HEK293 (cell line): ENCODE measurements around the gene TPI1.

Experiments
- HIC1 ChIP-seq: fragments of 450-650 bp; formaldehyde crosslinking; IDR thresholded peaks from 2 replicates; pipeline ENCODE4 v1.5.1; 2016; ENCODE audit warnings: missing biosample characterization, missing genetic modification characterization
- KLF10 ChIP-seq: fragments of 450-650 bp; IDR thresholded peaks from 2 replicates; pipeline ENCODE4 v1.5.1; 2018; ENCODE audit warnings: missing biosample characterization, mild to moderate bottlenecking, missing genetic modification characterization
- KLF7 ChIP-seq: fragments of 450-650 bp; formaldehyde crosslinking; IDR thresholded peaks from 2 replicates; pipeline ENCODE4 v1.5.1; 2016; ENCODE audit warnings: missing biosample characterization, missing genetic modification characterization, borderline replicate concordance
- PRDM1 ChIP-seq: fragments of 450-650 bp; formaldehyde crosslinking; IDR thresholded peaks from 2 replicates; pipeline ENCODE4; 2016; ENCODE audit warnings: missing biosample characterization, missing genetic modification characterization
- RBAK ChIP-seq: fragments of 450-650 bp; formaldehyde crosslinking; IDR thresholded peaks from 2 replicates; pipeline ENCODE4 v1.5.1; 2016; ENCODE audit warnings: missing biosample characterization, missing genetic modification characterization
- REPIN1 ChIP-seq: fragments of 450-650 bp; formaldehyde crosslinking; IDR thresholded peaks from 2 replicates; pipeline ENCODE4 v1.5.1; 2017; ENCODE audit warnings: missing biosample characterization, missing genetic modification characterization, low read depth
- SALL2 ChIP-seq: fragments of 450-650 bp; formaldehyde crosslinking; IDR thresholded peaks from 2 replicates; pipeline ENCODE4 v1.5.0; 2017; ENCODE audit warnings: missing biosample characterization, mild to moderate bottlenecking, missing genetic modification characterization, borderline replicate concordance
- SP3 ChIP-seq: fragments of 450-650 bp; formaldehyde crosslinking; IDR thresholded peaks from 2 replicates; pipeline ENCODE4 v1.5.1; 2016; ENCODE audit warnings: missing biosample characterization, missing genetic modification characterization
- SP7 ChIP-seq: fragments of 450-650 bp; formaldehyde crosslinking; IDR thresholded peaks from 2 replicates; pipeline ENCODE4 v1.5.1; 2016; ENCODE audit warnings: missing biosample characterization, missing genetic modification characterization
- TRIM28 ChIP-seq: IDR thresholded peaks from 2 replicates; pipeline ENCODE4 v1.6.1; 2011; ENCODE audit warnings: low read length, control low read depth, borderline replicate concordance
- WT1 ChIP-seq: fragments of 450-650 bp; formaldehyde crosslinking; IDR thresholded peaks from 2 replicates; pipeline ENCODE4 v1.5.1; 2016; ENCODE audit warnings: missing biosample characterization, missing genetic modification characterization
- YY1 ChIP-seq: fragments of 450-650 bp; formaldehyde crosslinking; IDR thresholded peaks from 2 replicates; pipeline ENCODE4 v1.5.1; 2018; ENCODE audit warnings: missing biosample characterization, missing genetic modification characterization
- ZBTB48 ChIP-seq: fragments of 450-650 bp; formaldehyde crosslinking; IDR thresholded peaks from 2 replicates; pipeline ENCODE4 v1.5.1; 2016; ENCODE audit warnings: missing biosample characterization, missing genetic modification characterization
- ZBTB7A ChIP-seq: fragments of 450-650 bp; formaldehyde crosslinking; IDR thresholded peaks from 2 replicates; pipeline ENCODE4 v1.5.1; 2016; ENCODE audit warnings: low read depth, missing biosample characterization, missing genetic modification characterization
- ZNF112 ChIP-seq: fragments of 450-650 bp; formaldehyde crosslinking; IDR thresholded peaks from 2 replicates; pipeline ENCODE4 v1.5.0; 2017; ENCODE audit warnings: missing biosample characterization, missing genetic modification characterization
- ZNF16 ChIP-seq: fragments of 450-650 bp; formaldehyde crosslinking; IDR thresholded peaks from 2 replicates; pipeline ENCODE4 v1.5.1; 2016; ENCODE audit warnings: low read depth, missing biosample characterization, missing genetic modification characterization
- ZNF174 ChIP-seq: fragments of 450-650 bp; formaldehyde crosslinking; IDR thresholded peaks from 2 replicates; pipeline ENCODE4 v1.5.0; 2017; ENCODE audit warnings: missing biosample characterization, mild to moderate bottlenecking, missing genetic modification characterization
- ZNF2 ChIP-seq: fragments of 450-650 bp; formaldehyde crosslinking; IDR thresholded peaks from 2 replicates; pipeline ENCODE4 v1.5.1; 2016; ENCODE audit warnings: missing biosample characterization, missing genetic modification characterization
- ZNF223 ChIP-seq: fragments of 450-650 bp; formaldehyde crosslinking; IDR thresholded peaks from 2 replicates; pipeline ENCODE4 v1.5.1; 2016; ENCODE audit warnings: missing biosample characterization, missing genetic modification characterization
- ZNF280D ChIP-seq: fragments of 450-650 bp; formaldehyde crosslinking; IDR thresholded peaks from 2 replicates; pipeline ENCODE4 v1.5.1; 2016; ENCODE audit warnings: missing biosample characterization, missing genetic modification characterization
- ZNF354C ChIP-seq: fragments of 450-650 bp; formaldehyde crosslinking; IDR thresholded peaks from 2 replicates; pipeline ENCODE4 v1.5.1; 2016; ENCODE audit warnings: missing biosample characterization, missing genetic modification characterization, low read depth, borderline replicate concordance
- ZNF398 ChIP-seq: fragments of 450-650 bp; formaldehyde crosslinking; IDR thresholded peaks from 2 replicates; pipeline ENCODE4 v1.5.1; 2017; ENCODE audit warnings: missing biosample characterization, missing genetic modification characterization
- ZNF416 ChIP-seq: fragments of 450-650 bp; formaldehyde crosslinking; IDR thresholded peaks from 2 replicates; pipeline ENCODE4 v1.5.1; 2016; ENCODE audit warnings: missing biosample characterization, missing genetic modification characterization
- ZNF423 ChIP-seq: fragments of 450-650 bp; formaldehyde crosslinking; IDR thresholded peaks from 2 replicates; pipeline ENCODE4 v1.5.1; 2016; ENCODE audit warnings: missing biosample characterization, missing genetic modification characterization
- ZNF426 ChIP-seq: fragments of 450-650 bp; formaldehyde crosslinking; IDR thresholded peaks from 2 replicates; pipeline ENCODE4 v1.5.1; 2017; ENCODE audit warnings: missing biosample characterization, missing genetic modification characterization, mild to moderate bottlenecking, inconsistent platforms, moderate library complexity
- ZNF473 ChIP-seq: fragments of 450-650 bp; formaldehyde crosslinking; IDR thresholded peaks from 2 replicates; pipeline ENCODE4 v1.5.1; 2017; ENCODE audit warnings: missing biosample characterization, missing genetic modification characterization
- ZNF501 ChIP-seq: fragments of 450-650 bp; formaldehyde crosslinking; IDR thresholded peaks from 2 replicates; pipeline ENCODE4 v1.5.1; 2016; ENCODE audit warnings: missing biosample characterization, missing genetic modification characterization
- ZNF626 ChIP-seq: fragments of 450-650 bp; sonication (Bioruptor Pico); formaldehyde crosslinking; IDR thresholded peaks from 2 replicates; pipeline ENCODE4 v1.5.1; 2018; ENCODE audit warnings: missing biosample characterization, missing genetic modification characterization, inconsistent platforms
- ZNF645 ChIP-seq: fragments of 450-650 bp; formaldehyde crosslinking; IDR thresholded peaks from 2 replicates; pipeline ENCODE4; 2016; ENCODE audit warnings: missing biosample characterization, missing genetic modification characterization
- ZNF701 ChIP-seq: fragments of 450-650 bp; formaldehyde crosslinking; IDR thresholded peaks from 2 replicates; pipeline ENCODE4 v1.5.1; 2016; ENCODE audit warnings: missing biosample characterization, missing genetic modification characterization
- ZSCAN16 ChIP-seq: fragments of 450-650 bp; formaldehyde crosslinking; IDR thresholded peaks from 2 replicates; pipeline ENCODE4 v1.5.1; 2016; ENCODE audit warnings: missing biosample characterization, missing genetic modification characterization
- TF ChIP-seq, protein P1 (sequence below): fragments of 450-650 bp; IDR thresholded peaks from 2 replicates; pipeline ENCODE4 v1.5.1; 2018; ENCODE audit warnings: missing biosample characterization, missing genetic modification characterization

Gene TPI1

DNA sequence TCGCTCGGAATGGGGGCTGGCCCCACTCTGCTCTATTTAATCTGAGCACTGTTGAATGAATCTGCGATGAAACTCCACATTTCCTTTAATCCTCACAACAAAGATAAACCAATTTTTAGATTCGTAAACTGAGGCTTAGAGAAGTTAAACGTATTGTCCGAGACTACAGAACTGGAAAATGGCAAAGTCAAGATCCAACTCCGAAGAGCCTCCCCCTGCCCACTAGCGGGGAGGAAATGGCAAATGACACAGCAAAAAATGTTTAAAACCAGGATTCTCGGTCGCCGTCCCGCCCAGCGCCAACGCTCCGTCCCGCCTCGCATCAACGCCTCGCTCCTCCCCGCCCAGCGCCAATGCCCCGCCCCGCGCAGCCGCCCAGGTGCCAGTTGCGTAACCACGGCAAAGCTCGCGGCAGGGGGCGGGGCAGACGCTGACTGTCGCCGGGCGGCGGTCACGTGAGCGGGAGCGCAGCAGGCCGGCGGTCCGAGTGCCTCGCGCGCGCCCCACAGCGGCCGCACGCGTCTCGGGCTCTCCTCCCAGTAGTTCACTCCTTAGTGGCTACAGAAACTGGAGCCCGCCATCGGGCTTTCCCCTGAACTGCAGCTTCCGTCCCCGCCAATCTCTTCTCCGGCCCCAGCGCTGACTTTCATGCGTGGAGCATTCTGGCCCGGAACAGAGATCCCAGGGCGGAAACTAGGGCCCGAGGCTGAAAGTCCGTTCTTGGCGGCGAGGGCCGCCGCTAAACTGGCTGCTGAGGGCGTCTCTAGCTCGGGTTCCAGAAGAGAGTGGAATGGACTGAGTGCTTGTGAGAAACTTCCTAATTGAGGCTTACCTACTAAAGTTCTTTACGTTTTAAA lies 23.7 kb downstream of the TPI1 start (continued):
- TF ChIP-seq ZNF174 (tag by site-specific recombination) (no peak), REPIN1 (tag by site-specific recombination) (no peak), KLF10 (tag by site-specific recombination) (peak; percentile 91), ZBTB48 (tag by site-specific recombination) (no peak), ZNF16 (tag by site-specific recombination) (no peak), KLF7 (tag by site-specific recombination) (peak; percentile 78; the same call in 1 of the 2 replicates), ZNF223 (no peak), ZNF354C (no peak), ZNF112 (no peak), SP3 (tag by site-specific recombination) (peak; percentile 90), SP7 (tag by site-specific recombination) (peak; percentile 84), ZNF626 (tag by site-specific recombination) (no peak), ZNF280D (tag by site-specific recombination) (0 out of 2 replicates have a peak, but pooled peaks have one; percentile 58), ZNF473 (no peak), ZNF645 (no peak), ZBTB7A (tag by site-specific recombination) (no peak), ZNF2 (tag by site-specific recombination) (no peak), PRDM1 (tag by site-specific recombination) (no peak), ZNF423 (no peak), SALL2 (tag by site-specific recombination) (no peak), ZNF426 (tag by site-specific recombination) (no peak), YY1 (tag by site-specific recombination) (no peak), TRIM28 (no peak), ZNF701 (tag by site-specific recombination) (no peak), ZNF501 (peak; percentile 48; the same call in 1 of the 2 replicates), ZNF398 (tag by site-specific recombination) (no peak), ZNF416 (tag by site-specific recombination) (no peak), HIC1 (peak; percentile 91), ZSCAN16 (tag by site-specific recombination) (no peak), RBAK (tag by site-specific recombination) (no peak), WT1 (peak; percentile 19; the same call in 1 of the 2 replicates)
- TF ChIP-seq, protein P1, sequence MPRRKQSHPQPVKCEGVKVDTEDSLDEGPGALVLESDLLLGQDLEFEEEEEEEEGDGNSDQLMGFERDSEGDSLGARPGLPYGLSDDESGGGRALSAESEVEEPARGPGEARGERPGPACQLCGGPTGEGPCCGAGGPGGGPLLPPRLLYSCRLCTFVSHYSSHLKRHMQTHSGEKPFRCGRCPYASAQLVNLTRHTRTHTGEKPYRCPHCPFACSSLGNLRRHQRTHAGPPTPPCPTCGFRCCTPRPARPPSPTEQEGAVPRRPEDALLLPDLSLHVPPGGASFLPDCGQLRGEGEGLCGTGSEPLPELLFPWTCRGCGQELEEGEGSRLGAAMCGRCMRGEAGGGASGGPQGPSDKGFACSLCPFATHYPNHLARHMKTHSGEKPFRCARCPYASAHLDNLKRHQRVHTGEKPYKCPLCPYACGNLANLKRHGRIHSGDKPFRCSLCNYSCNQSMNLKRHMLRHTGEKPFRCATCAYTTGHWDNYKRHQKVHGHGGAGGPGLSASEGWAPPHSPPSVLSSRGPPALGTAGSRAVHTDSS (tag by site-specific recombination), result no peak
